Glomerular visceral epithelial cell (primary cell): ENCODE results near the gene SHISA7.

ENCODE experiments used
- DNase-seq: peaks from one replicate; pipeline ENCODE4 v3.0.0-alpha.2; 2016; ENCODE audit errors: extremely low spot score

The SHISA7 gene

DNA sequence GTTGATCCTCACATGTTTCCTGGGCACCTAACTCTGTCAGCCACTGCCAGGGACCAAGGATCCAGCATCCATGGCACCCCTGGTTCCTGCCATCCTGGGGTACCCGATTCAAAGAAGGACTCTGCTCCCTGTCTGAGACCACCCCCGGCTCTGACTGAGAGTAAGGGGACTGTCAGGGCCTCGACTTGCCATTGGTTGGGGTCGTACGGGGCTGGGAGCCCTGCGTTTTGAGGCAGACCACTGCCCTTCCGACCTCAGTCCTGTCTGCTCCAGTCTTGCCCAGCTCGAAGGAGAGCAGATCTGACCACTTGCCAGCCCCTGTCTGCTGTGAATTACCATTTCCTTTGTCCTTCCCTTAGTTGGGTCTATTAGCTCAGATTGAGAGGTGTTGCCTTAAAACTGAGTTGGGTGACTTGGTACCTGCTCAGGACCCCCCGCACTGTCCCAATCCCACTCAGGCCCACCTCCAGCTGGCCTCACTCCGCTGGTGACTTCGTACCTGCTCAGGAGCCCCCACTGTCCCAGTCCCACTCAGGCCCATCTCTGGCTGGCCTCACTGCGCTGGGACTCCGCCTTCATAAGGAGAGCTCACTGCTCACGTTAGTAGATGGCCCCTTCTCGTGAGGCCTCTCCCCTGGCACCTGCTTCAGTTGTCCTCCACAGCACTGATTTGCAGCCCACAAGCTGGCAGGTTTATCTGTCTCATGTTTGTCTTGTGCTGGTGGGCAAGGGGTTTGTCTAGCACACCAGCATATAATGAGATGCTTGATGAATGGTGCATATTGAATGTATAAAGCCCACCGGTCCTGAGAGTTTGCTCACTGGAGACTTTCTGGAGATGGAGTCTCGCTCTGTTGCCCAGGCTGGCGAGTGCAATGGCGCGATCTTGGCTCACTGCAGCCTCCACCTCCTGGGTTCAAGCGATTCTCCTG lies 53.4 kb downstream of the SHISA7 start:
- no peak for DNase-seq

DNA sequence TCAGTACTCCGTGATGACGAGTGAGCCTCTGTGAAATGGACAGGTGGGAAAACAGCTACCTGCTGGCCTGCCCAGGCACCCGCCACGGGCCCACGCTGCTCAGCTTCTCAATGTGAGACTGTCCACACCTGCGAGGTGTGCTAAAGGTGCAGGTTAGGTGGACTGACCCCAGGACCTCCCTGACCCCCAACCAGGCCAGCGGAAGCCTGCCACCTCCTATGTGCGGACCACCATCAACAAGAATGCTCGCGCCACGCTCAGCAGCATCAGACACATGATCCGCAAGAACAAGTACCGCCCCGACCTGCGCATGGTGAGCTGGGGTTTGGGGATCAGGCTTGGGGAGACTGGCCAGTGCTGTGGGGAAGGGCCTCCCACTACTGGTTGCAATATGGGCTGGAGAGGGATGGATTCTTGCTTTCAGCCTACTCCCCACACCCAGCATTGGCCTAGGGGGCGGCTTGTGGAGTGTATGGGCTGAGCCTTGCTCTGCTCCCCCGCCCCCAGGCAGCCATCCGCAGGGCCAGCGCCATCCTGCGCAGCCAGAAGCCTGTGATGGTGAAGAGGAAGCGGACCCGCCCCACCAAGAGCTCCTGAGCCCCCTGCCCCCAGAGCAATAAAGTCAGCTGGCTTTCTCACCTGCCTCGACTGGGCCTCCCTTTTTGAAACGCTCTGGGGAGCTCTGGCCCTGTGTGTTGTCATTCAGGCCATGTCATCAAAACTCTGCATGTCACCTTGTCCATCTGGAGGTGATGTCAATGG lies 55.2 kb downstream of the SHISA7 start:
- no peak for DNase-seq

DNA sequence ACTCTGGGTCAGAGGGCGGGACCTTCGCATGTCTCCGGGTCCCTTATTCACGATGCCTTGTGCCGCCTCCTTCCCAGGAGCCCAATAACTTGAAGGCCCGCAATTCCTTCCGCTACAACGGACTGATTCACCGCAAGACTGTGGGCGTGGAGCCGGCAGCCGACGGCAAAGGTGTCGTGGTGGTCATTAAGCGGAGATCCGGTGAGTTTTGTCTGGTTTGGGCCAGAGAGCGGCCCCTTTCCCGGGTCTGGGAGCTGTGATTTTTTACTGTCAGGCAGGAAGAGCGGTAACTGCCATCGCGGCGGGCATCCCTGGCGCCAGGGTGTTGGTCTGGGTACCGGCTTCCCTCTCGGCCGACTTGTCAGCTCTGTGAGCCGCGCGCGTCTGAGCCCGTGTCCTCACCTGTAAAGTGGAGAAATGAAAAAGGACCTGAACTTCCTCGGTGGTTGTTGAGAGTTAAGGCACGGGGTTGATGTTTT lies 56.6 kb downstream of the SHISA7 start:
- no peak for DNase-seq

DNA sequence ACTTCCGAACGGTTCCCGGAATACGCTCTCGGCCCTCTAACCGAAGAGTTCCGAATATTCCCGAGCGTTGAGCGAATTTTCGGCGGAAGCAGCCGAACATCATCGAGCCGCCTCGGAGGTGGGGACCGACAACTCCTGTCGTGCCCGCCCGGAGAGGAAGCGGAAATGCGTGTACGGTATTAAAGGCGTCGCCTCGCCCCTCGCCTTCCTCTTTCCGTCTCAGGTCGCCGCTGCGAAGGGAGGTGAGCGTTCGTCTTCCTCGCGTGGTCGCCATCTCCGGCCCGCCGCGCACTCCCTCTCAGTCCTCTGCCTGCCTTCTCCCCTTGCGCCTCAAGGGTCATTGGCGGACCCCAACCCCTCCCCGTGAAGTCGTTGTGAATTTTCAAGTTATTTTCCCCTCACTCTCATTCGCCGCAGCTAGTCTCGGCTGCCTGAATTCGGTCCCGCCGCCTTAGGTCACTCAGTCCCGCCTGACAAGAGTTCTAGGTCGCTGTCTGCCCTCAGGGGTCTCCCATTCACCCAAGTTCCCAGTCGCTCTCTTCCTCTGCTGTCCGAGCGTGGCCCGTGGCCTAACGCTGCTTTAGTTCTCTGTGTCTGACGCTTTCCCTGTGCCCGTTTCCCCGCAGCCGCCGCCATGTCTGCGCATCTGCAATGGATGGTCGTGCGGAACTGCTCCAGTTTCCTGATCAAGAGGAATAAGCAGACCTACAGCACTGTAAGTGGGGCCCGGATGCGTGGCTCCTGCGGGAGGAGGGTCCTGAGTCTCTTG lies 57.2 kb downstream of the SHISA7 start, which contains the start of gene RPL28:
RPL28 (plus strand) TSS at position 209 of the 769 bp plus-strand sequence; CDS start at position 635, 426 bp downstream.
- DNase-seq: peak; percentile 99

DNA sequence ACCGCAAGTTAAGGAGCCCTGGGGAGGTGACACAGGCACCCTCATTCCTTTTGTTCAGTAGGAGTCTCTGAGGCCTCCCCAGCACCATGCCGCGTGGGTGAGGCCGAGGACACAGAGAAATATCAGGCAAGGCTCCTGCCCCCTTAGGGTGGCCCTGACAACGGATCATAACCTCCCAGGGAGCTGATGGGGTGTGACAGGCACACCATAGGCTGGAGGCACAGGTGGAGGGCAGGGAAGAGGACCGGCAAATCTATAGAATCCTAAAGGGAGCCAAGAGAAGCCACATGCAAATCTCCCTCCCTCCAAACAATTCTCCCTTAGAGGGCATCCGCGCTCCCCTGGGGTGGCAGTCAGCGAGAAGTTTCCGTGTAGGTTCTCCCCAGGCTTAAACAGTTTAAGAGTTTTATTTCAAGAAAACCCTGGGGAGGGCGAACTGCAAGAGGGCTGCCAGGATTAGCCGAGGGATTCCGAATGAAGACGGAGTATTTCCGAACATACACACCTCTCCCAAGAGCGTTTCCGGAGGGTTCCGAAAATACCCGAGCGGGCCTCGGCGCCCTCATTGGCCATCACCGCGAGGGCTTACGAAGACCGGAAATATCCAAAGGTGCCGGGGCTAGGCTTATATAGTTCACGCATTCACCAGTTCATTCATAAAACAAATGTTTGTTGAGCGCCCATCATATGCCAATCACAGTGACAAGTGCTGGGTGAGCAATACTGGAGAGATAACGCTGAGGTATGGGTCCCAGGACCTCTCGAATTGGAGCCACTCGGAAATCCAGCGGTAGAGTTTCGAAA lies 58.0 kb downstream of the SHISA7 start:
- peak; percentile 96 for DNase-seq

DNA sequence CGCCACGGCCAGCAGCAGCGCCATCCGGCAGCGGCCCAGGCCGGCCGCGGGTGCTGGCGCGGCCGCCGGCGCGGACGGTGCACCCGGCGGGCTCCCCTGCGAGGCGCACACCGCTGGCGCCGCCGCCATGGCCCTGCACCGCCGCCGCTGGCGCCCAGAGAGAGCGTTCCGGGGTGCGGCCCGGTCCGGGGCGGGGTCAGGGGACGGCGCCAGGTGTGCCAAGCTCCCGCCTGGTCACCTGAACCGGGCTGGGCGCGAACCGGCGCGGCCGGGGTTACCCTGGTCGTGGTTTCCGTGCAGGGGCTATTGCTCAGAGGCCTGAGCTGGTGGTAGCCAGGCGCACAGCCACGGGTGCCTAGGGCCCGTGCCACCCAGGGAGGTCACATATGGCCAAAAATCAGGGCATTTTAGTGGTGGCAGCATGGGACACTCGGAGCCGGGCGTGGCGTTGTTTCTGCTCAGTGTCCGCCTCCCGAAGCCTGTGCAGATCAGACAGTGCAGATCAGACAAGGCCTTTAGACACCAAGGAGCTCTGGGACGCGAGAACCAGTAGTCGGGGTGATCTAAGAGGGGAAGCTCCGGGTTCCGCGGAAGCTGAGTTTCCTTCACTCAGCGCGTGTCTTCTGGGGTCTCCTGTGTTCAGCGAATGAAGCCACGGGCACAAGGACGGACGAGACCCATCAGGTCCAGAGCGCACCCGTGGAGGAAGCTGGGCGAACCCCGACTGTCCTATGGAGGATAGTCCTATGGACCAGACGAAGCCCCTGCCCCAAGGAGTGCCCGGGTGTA lies 58.8 kb downstream of the SHISA7 start, which contains the start of gene TMEM238:
TMEM238 (minus strand) TSS at position 162 of the 789 bp plus-strand sequence; CDS start at position 129, 33 bp downstream.
- DNase-seq: no peak

DNA sequence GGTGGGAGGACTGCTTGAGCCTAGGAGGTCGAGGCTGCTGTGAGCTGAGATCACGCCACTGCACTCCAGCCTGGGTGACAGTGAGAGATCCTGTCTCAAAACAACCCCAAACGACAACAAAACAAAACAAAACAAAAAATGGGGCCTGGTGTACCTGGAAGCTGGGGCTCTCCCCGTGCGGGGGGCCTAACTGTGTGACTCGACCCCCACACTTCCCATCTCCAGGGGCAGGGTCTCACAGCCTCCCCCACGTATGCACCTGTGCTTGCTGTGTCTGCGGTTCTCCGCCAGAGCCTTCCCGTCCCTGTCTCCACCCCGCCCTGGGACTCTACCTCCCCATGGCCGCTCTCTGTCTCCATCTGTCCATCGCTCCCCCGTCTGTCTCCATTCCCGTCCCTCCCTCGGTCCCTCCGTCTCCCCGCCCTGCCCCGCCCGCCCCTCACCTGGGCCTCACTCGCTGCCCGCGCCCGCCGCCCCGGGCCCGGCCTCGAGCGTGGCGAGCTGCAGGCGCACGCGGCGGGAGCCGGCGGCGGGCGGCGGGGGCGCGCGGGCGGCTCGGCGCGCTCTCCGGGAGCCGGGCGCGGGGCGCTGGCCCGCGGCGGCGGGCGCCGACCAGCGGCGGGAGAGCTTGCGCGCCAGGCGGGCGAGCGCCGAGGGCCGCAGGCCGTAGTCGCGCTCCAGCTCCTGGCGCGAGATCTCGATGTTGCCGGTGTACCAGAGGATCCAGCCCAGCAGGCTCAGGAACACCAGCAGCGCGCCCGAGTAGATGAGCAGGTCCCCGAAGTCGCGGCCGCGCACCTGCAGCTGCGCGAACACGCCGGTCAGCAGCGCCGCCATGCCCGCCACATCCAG lies 59.6 kb downstream of the SHISA7 start:
- DNase-seq: peak; percentile 75

DNA sequence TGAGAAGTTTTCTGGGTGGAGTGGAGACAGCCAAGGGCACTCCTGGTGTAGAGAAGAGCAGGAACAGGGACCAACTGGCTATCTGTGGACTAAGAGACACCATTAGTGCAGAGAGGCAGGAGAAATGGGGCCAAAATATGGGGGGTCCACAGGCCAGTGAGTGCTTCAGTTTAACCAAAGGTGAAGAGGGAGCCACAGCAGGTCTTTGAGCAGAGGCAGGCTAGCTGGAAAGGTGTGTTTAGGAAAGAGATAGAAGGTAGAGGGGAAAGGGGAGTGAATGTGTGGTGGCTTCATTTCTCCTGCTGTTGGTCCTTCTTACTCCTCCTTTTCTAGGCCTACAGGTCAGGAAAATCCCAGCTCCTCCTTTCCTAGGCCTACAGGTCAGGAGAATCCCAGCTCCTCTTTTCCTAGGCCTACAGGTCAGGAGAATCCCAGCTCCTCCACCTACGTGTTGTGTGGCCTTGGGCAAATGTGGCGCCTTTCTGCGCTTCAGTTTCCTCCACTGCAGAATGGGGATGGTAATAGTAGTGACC lies 60.5 kb downstream of the SHISA7 start:
- DNase-seq: no peak

DNA sequence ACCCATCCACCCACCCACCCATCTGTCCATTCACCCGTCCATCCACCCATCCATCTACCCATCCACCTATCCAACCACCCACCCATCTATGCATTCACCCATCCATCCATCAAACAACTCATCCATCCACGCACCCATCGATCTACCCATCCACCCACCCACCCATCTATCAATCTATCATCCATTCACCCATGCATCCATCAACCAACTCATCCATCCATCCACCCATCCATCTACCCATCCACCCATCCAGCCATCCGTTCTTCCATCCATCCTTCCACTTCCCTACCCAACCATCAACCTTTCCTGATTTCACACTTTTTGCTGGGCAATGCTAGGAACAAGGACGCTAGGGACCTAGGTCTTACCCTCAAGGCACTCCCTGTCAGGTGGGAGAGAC lies 61.1 kb downstream of the SHISA7 start:
- DNase-seq: no peak

DNA sequence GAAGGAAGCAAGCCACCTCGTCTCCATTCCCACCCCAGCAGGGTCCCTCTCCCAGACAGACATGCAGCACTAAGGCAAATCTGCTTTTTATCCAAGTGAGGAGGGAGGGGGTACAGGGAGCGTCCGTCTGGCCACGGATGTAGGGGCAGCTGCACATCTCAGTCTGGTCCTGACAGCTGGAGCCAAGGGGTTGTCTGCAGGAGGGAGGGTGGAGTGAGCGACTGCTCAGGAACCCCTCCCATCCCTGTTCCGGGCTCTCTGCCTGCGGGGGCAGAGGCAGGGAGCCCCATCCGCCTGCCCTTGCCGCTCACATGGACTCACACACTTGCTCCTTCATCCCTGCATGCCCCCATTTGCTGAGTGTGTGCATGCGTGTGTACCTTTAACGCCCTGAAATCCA lies 63.9 kb downstream of the SHISA7 start:
- no peak for DNase-seq
